ENCODE measurements around the gene PRSS53.

- no peak for TF ChIP-seq SPI1 (IDR thresholded peaks at IDR 0.05; ENCODE audit: low read depth, low read length)
- TF ChIP-seq POLR2A (IDR thresholded peaks at IDR 0.05; ENCODE audit: low read depth, low read length): no peak
- TF ChIP-seq POLR2AphosphoS5 (IDR thresholded peaks at IDR 0.05; ENCODE audit: low read depth, low read length): no peak
- TF ChIP-seq TAF1 (IDR thresholded peaks at IDR 0.05; ENCODE audit: low read depth, low read length): no peak
These were observed 43.7 kb upstream of the PRSS53 start for GRCh38 chr16:31132303-31132979.

Measured in GM12891 (cell line).